GM06990 (cell line): ENCODE measurements around the gene SCN4B.

Experiments used
- DNase-seq: peaks from one replicate; pipeline ENCODE4 v3.0.0-alpha.2; 2011; ENCODE audit not compliant: insufficient read length; ENCODE audit errors: extremely low read depth
- H3K27me3 ChIP-seq: replicated peaks from 2 replicates; pipeline ENCODE4 v1.6.0; 2011; ENCODE audit warnings: low read length; ENCODE audit not compliant: control insufficient read depth, insufficient read depth
- H3K36me3 ChIP-seq: 2 replicates; pipeline ENCODE4 v1.5.1; 2011; ENCODE audit warnings: low read length; ENCODE audit not compliant: control insufficient read depth, insufficient read depth
- H3K4me3 ChIP-seq: replicated peaks from 2 replicates; pipeline ENCODE4 v1.5.1; 2011; ENCODE audit warnings: low read depth, mild to moderate bottlenecking, control low read depth, low read length
- CTCF ChIP-seq: IDR thresholded peaks from 2 replicates; pipeline ENCODE4 v1.5.1; 2011; ENCODE audit warnings: low read length, control low read depth, mild to moderate bottlenecking, inconsistent platforms; ENCODE audit not compliant: insufficient read depth, poor library complexity, severe bottlenecking

The SCN4B gene

GRCh38 chr11:118167253-118167652 lies 14.6 kb upstream of the SCN4B start:
- H3K27me3 ChIP-seq: peaks cover 4% of the 10 kb centered on the region
- no peak for DNase-seq
- no peak for TF ChIP-seq CTCF
- H3K36me3 ChIP-seq: no peaks in the 10 kb centered on the region
- H3K4me3 ChIP-seq: no peak overlapping the region

DNA sequence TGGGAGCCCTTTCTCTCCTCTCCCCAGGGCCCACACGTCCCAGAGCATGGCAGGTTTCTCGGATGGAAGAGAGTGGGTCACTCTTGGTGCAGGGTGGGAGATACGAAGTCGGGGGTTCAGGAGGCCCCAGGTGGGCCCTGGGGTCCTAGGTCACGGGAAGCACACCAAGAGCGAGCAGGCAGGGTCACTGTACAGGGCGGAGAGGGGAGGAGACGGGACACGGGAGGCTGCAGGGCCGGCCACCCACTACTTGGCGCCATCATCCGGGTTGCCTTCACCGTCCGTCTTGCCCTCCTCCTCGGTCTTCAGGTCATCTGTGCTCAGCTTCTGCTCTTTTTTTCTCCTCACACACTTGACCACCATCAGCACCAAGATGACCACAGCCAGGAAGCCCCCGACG lies 14.0 kb upstream of the SCN4B start:
- no peak for DNase-seq
- no peaks in the 10 kb centered on the region for H3K36me3 ChIP-seq
- H3K4me3 ChIP-seq: no peak overlapping the region
- peaks cover 4% of the 10 kb centered on the region for H3K27me3 ChIP-seq
- no peak for TF ChIP-seq CTCF

- H3K36me3 ChIP-seq: no peaks in the 10 kb centered on the region
- H3K4me3 ChIP-seq: no peak overlapping the region
- peaks cover 7% of the 10 kb centered on the region for H3K27me3 ChIP-seq
- DNase-seq: no peak
- TF ChIP-seq CTCF: no peak
Measured at GRCh38 chr11:118164885-118165284, 12.3 kb upstream of the SCN4B start.

DNA sequence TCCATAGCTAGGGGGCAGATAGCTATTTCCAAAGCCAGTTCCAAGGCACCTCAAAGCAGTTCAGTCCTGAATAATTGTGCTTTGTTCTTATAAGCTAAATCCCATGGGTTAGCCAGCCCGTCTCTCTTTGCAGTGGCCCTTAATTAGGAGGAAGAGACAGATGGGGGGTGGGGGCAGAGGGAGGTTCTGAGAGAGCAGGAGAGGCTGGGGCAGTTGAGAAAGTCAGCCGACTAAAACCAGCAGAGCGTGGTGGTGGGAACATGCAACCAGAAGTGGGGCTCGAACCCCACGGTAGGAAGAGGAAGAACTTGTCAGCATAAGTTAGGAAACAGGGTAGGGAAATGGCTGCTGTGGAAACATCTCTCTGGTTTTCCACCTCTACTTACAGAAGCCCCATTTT lies 10.9 kb upstream of the SCN4B start:
- Histone ChIP-seq H3K36me3 (no peaks in the 10 kb centered on the region), H3K27me3 (peaks cover 5% of the 10 kb centered on the region), H3K4me3 (no peak overlapping the region)
- TF ChIP-seq CTCF: no peak
- DNase-seq: no peak

DNA sequence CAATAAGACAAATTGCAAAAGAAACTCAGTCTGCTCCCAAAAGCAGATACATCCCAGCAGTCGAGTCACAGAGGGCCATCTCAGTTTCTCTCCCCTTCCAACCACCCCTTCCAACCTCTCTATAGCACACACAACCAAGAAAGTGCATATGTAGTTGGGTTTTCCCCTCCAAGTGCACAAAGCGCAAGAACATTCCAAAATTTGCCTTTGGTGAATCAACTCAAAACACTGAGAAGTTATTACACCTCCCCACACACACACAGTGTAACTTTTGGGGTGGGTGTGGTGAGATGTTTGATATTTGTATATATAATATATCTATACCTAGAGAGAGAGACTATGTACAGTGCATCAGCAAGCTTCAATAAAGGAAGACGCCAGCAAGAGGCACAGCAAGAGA lies 10.2 kb upstream of the SCN4B start:
- H3K27me3 ChIP-seq: peaks cover 5% of the 10 kb centered on the region
- DNase-seq: no peak
- TF ChIP-seq CTCF: no peak

GRCh38 chr11:118161786-118162185 lies 9.2 kb upstream of the SCN4B start:
- Histone ChIP-seq H3K4me3 (no peak overlapping the region), H3K36me3 (no peaks in the 10 kb centered on the region), H3K27me3 (peaks cover 3% of the 10 kb centered on the region; the same call in 1 of the 2 replicates)
- no peak for TF ChIP-seq CTCF
- no peak for DNase-seq

More for the DNA sequence above, 10.2 kb upstream of the SCN4B start:
- Histone ChIP-seq H3K36me3 (no peaks in the 10 kb centered on the region), H3K4me3 (no peak overlapping the region)
